ENCODE results near the gene KIF26B.

KIF26B gene

DNA sequence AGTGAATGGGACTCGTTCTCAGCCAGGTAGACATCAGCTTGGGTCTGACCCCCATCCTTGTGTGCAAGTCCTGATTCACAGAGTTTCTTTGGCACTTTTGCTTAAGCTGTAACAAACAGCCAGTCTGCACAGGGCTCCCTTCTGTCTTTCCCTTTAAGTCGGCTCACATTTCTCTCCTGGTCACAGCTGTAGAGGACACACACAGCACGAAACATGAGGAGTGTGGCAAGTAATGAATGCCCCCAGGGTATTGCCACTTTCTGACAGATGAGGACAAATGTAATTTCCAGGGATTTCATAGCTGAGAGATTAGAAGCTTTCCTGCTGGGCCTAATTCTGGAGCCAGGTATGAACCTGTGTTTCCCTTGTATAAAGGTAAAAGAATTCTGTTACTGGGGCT, 423.5 kb downstream of the KIF26B start:
- DNase-seq, result no peak

- DNase-seq, result no peak
These were observed 424.0 kb downstream of the KIF26B start for GRCh38 chr1:245578771-245579170.

DNA sequence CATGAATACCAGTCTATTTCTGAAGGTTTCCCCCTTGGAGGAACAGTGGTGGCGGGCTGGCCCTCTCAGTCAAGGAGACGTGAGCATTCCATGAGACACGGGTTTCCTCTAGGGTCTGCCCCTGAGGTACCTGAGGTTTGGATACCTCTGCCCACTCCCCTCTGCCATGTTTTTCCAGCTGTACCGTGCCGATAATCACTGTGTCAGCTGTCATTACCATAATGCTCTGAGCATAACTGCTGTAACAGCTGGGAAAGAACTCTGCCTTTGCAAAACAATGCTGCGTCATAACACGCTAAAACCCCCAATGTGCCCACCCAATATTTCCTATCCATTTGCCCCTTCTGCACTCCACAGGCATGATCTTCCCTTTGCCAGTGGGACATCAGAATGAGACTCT, 425.1 kb downstream of the KIF26B start:
- no peak for DNase-seq

- no peak for DNase-seq
These were observed 425.9 kb downstream of the KIF26B start for GRCh38 chr1:245580651-245581050.

DNA sequence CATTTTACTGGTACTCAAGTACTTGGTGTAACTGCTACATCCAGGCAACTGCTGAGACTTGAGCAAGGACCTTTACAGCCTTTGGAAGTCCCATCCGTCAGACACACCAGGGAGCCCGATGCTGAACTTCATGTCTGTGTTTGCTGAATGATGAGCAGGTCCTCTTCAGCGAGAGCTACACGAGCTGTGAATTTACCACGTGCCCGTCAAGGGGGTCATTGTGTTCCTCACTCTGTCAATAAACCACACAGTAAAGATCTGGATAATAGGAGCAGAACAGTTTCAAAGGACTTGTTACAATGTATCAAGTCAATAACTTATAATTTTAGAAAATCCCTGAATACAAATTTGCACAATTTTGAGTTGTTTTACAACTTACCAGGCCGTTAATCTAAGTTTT, 427.2 kb downstream of the KIF26B start:
- no peak for DNase-seq

GRCh38 chr1:245583081-245583480, 428.3 kb downstream of the KIF26B start:
- no peak for DNase-seq

GRCh38 chr1:245583575-245584330, 429.0 kb downstream of the KIF26B start:
- no peak for DNase-seq

GRCh38 chr1:245585252-245585959, 430.6 kb downstream of the KIF26B start:
- DNase-seq, result no peak

GRCh38 chr1:245587435-245588115, 432.8 kb downstream of the KIF26B start:
- DNase-seq, result no peak

GRCh38 chr1:245588116-245588639, 433.4 kb downstream of the KIF26B start:
- DNase-seq, result no peak

- no peak for DNase-seq
These were observed 434.5 kb downstream of the KIF26B start for GRCh38 chr1:245589316-245589715.

DNA sequence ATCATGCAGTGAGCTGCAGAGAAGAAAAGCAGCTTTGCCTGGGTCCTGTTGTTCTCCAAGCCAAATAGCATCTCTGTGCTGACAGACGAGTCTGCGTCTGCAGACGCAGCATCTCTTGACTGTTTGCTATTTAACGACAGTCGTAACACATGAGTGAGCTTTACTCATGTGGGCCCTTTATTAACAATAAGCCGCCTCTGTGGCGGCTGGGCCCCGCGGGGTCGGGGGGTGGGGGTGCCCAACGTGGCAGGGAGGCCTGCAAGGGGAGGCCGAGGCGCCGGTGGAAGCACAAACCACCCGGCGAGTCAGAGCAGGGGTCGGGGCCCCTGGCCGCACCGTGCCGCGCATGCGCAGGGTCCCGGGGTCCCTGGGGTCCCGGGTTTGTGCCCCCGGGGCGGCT, 435.1 kb downstream of the KIF26B start:
- no peak for DNase-seq

GRCh38 chr1:245590726-245591125, 435.9 kb downstream of the KIF26B start:
- DNase-seq, result no peak

DNA sequence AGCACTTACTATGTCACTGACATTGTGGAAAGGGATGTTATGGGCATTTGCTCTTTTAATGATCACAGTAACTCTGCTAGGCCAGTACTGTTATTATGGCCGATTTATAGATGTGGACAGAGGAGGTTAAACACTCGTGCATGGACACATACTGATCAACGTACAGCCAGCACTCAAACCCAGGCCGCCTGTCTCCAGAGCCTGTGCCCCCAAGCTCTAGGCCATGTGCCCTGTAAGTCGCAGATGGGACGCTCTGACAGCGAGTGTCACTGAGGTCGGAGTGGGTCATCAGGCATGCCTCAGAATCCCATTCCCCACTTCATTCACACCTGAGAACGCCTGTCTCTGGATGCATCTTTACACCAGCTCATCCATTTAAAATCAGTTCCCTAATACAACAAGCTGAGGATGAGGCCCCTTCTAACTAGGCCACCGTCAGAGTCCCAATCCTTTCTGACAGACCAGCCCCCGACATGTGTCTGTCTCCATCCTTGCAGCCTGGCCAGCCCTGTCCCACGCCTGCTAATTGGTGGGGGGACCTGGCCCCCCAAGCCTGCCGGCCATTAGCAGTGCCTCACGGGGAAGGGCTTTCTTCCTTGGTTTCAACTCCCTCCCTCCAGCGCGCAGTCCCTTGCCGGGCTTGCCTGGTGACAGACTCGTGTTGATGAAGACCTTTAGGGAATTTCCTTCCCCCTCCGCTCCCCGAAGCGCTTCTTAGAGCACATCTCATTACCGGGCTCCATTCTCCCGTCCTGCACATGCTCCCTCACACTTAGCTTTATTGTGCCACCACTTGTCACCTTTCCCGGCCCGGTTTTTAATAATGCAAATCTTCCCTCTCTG, 436.8 kb downstream of the KIF26B start:
- no peak for DNase-seq

DNA sequence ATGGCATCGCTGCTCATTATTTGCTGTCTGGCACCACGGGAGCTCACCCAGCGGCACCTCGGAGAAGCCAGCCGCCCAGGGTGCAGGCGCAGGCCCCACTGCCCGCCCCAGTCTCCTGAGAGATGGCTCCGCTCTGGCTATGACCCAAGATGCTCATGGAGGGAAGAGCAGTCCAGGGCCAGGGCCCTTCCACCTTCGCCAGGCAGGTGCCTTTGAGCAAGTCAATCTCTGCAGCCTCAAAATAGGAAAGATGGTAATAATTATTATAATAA, 437.3 kb downstream of the KIF26B start:
- DNase-seq, result no peak

- DNase-seq, result no peak
These were observed 443.9 kb downstream of the KIF26B start for GRCh38 chr1:245598524-245599305.

GRCh38 chr1:245599371-245600174, 444.8 kb downstream of the KIF26B start:
- peak; percentile 81 to 95 for DNase-seq

GRCh38 chr1:245600658-245601057, 445.9 kb downstream of the KIF26B start:
- DNase-seq, result no peak

GRCh38 chr1:245603311-245603865, 448.6 kb downstream of the KIF26B start:
- DNase-seq, result peak in 1 of 2 donors; percentile 3

DNA sequence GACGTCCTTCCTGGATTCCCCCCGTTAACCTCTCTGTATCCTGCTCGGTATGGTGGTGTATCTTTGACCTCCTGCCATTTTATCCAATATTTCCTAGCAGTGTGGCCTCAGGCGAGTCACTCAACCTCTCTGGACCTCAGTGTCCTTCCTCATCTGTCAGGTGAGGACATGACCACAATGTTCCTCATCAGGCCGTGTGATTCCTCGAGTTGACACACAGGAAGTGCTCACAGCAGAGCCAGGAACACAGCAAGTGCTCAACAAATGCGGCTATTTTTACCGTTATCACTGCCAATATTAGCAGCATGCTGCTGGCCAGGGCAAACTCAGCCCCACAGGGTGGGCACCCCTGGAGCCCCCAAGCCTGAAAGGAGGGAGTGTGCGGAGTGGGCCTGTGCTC, 450.2 kb downstream of the KIF26B start:
- DNase-seq, result peak; percentile 55 to 79

Data from inflammatory macrophage (primary cell).